Thoracic aorta (tissue), 2 donors: ENCODE measurements around the gene RHBDL2. TPM values are rescaled to one million over a fixed set of nuclear protein-coding genes. Genes with fewer than 3 reads are reported as not detected.

Experiments
- ATAC-seq: fragments of 150-250 bp; one replicate; pipeline ENCODE4 v1.8.0; 2017; ENCODE audit warnings: low read depth; ENCODE audit not compliant: insufficient number of reproducible peaks, low FRiP score
- DNase-seq: peaks from one replicate; pipeline ENCODE4 v3.0.0-alpha.2; 2020; ENCODE audit warnings: low spot score
- H3K27ac ChIP-seq, 2 donors: fragments of 200-600 bp; sonication (generic); 1 replicate in 1 of 2; 2 replicates in 1 of 2; pipeline ENCODE4 v1.5.1; 2016; ENCODE audit warnings: mild to moderate bottlenecking in 2 of 2, moderate library complexity in 2 of 2
- H3K27me3 ChIP-seq: fragments of 200-600 bp; sonication (generic); replicated peaks from 2 replicates; pipeline ENCODE4 v1.6.0; 2016; ENCODE audit warnings: mild to moderate bottlenecking; ENCODE audit not compliant: insufficient read depth
- H3K36me3 ChIP-seq: fragments of 200-600 bp; sonication (generic); one replicate; pipeline ENCODE4 v1.5.1; 2016
- H3K4me1 ChIP-seq, 2 donors: fragments of 200-600 bp; sonication (generic); 1 replicate in 1 of 2; 2 replicates in 1 of 2; pipeline versions ENCODE4 v1.5.1 to v1.6.0; 2016; ENCODE audit warnings: low read depth in 2 of 2, mild to moderate bottlenecking in 1 of 2; ENCODE audit not compliant: control insufficient read depth in 1 of 2
- H3K4me3 ChIP-seq: fragments of 200-600 bp; sonication (generic); 2 replicates; pipeline ENCODE4 v1.5.1; 2016; ENCODE audit warnings: mild to moderate bottlenecking
- H3K9me3 ChIP-seq: fragments of 200-600 bp; sonication (generic); 2 replicates; pipeline ENCODE4 v1.5.1; 2016
- CTCF ChIP-seq: fragments of 200-600 bp; sonication (generic); IDR thresholded peaks from one replicate; pipeline ENCODE4 v1.5.1; 2019; ENCODE audit warnings: antibody characterized with exemption
- total RNA-seq, 2 donors: library from RNA; depleted of rRNA; stranded (reverse); fragments of >200 nt; gene quantifications; one replicate each; pipeline versions ENCODE4 v1.1.0 to v1.2.3, GENCODE V29; 2016

Gene RHBDL2
- total RNA-seq, 2 donors from 2014 or later: 0.85 TPM; not detected in 1

DNA sequence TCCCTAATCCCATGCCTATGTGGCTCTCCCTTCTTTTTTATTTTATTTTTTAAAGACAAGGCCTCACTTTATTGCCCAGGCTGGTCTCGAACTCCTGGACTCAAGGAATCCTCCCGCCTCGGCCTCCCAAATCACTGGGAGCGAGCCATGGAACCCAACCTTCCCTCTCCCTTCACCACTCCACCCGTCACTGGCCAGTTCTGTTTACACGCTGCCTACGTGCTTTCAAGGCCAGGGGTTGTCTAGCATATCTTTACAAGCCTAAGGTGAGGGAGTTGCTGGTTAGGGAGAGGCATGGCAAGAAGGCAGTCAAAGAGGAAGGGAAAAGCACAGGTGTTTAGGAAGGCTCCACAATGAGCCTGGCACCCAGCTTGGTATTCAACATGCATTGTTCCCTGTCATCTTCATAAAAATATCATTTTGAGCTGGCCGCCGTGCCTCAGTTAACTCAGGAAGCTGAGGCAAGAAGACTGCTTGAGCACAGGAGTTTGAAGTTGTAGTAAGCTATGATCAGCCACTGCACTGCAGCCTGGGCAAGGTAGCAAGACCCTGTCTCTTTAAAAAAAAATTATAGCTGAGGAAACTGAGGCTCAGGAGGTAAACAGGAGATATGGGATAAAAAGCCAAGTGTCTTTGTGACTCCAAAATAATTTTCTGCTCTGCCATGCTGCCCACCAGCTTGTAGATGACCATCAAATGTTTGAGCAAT, 1.1 kb downstream of the RHBDL2 start:
- ATAC-seq: no peak
- no peak for DNase-seq

DNA sequence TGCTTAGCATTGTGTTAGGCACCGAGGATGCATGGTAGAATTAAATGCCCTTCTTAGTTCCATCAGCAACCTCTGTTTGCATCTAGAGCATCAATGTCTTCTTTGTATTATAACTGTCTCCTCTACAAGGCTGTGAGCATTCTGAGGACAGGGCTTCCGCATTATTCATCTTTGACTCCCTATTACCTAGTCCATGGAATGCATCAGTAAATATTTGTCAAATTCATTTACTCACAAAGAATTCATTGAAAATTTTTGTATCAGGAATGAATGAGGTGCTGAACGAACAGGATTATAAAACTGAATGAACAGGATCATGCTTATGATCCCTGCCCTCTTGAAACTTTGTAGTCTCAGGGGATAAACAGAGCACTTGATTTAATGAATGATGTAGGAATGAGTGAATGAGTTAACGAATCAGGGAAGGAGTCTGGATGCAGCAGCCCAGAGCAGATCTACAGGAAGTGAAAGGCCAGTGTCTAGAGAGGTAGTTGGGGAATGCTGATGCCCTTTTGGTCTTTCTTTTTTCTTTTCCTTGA, 2.8 kb downstream of the RHBDL2 start:
- TF ChIP-seq CTCF: no peak

More for the DNA sequence above, 1.1 kb downstream of the RHBDL2 start:
- TF ChIP-seq CTCF: no peak
- Histone ChIP-seq H3K4me1 (peaks cover 3 to 12% of the 10 kb centered on the region in 2 donors), H3K27ac (no peak overlapping the region), H3K36me3 (no peaks in the 10 kb centered on the region), H3K9me3 (no peaks in the 10 kb centered on the region), H3K27me3 (no peaks in the 10 kb centered on the region), H3K4me3 (no peak overlapping the region)

GRCh38 chr1:38932571-38932970, 9.1 kb downstream of the RHBDL2 start:
- DNase-seq (no peak), ATAC-seq (no peak)
- H3K27me3 ChIP-seq: no peaks in the 10 kb centered on the region
- H3K27ac ChIP-seq: no peak overlapping the region
- H3K4me3 ChIP-seq: no peak overlapping the region
- no peaks in the 10 kb centered on the region for H3K4me1 ChIP-seq
- H3K9me3 ChIP-seq: no peaks in the 10 kb centered on the region
- TF ChIP-seq CTCF: no peak
- H3K36me3 ChIP-seq: no peaks in the 10 kb centered on the region

More for the DNA sequence above, 2.8 kb downstream of the RHBDL2 start:
- no peak for ATAC-seq
- Histone ChIP-seq H3K9me3 (no peaks in the 10 kb centered on the region), H3K27me3 (no peaks in the 10 kb centered on the region), H3K4me1 (peaks cover 3 to 12% of the 10 kb centered on the region in 2 donors), H3K27ac (no peak overlapping the region), H3K4me3 (no peak overlapping the region), H3K36me3 (no peaks in the 10 kb centered on the region)
- DNase-seq: no peak

DNA sequence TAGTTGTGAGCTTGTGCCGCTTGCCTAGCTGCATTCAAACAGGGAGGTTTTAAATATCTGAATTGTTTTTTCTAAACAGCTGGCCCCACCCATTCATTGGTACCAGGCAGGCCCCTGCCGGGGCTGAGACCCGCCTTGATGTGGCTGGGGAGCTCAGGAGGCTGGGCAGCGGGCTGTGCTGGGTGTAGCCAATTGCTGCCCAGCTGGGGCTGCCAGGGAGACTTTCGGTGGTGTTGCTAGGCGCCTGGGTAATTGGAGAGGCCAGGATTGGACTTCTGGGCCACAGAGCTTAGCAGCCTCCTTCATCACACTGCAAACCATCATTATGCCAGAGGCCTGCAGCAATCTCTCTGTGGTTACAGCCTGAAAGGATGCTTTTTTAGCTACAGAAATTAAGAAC, 12.2 kb downstream of the RHBDL2 start:
- Histone ChIP-seq H3K4me1 (no peaks in the 10 kb centered on the region), H3K27me3 (no peaks in the 10 kb centered on the region), H3K36me3 (no peaks in the 10 kb centered on the region), H3K4me3 (no peak overlapping the region), H3K27ac (no peak overlapping the region), H3K9me3 (no peaks in the 10 kb centered on the region)
- no peak for TF ChIP-seq CTCF
- no peak for DNase-seq
- ATAC-seq: no peak

- TF ChIP-seq CTCF: no peak
- Histone ChIP-seq H3K27me3 (no peaks in the 10 kb centered on the region), H3K4me3 (no peak overlapping the region), H3K9me3 (no peaks in the 10 kb centered on the region), H3K36me3 (no peaks in the 10 kb centered on the region), H3K4me1 (no peaks in the 10 kb centered on the region), H3K27ac (no peak overlapping the region)
- no peak for ATAC-seq
- no peak for DNase-seq
Measured at GRCh38 chr1:38929054-38929453, 12.6 kb downstream of the RHBDL2 start.
